ENCODE results near the gene CDK13.
A peak's percentile ranks its signal among the peaks of the same experiment; 100 is the strongest.

CDK13 gene

GRCh38 chr7:39949971-39950472, at the start of gene CDK13:
Gene CDK13 (plus strand): TSS chr7:39950256. CDS start chr7:39950642, 386 bp downstream.
- TF ChIP-seq CTCF (IDR thresholded peaks at IDR 0.05): no peak
- Mint-ChIP-seq H3K27ac (peak within 1 kb of the TSS; percentile 100), H3K27me3 (ENCODE audit: low read depth, poor library complexity) (peaks cover 6% of the 10 kb centered on the region), H3K9me3 (peaks cover 8% of the 10 kb centered on the region), H3K36me3 (ENCODE audit: low read depth) (peaks cover 22% of the 10 kb centered on the region), H3K4me3 (peak within 1 kb of the TSS; percentile 100), H3K4me1 (peaks cover 34% of the 10 kb centered on the region)
- DNase-seq: peak; percentile 74

DNA sequence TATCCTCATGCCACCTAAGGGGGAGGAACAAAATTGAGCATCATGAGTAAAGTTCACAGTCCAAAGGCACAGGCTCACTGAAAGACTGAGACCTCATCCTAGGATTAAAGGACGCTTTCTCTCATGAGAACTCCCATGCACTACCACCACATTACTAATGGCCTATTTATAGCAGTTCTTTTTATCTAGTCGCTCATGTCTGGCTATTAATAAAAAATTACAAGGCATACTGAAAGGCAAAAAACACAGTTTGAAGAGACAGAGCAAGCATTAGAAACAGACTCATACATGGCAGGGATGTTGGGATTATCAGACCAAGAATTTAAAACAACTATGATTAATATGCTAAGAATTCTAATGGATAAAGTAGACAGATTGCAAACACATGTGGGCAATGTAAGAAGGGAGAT, 46.0 kb upstream of the CDK13 start:
- Mint-ChIP-seq H3K9me3 (peaks cover 25% of the 10 kb centered on the region), H3K27me3 (ENCODE audit: low read depth, poor library complexity) (peaks cover 13% of the 10 kb centered on the region), H3K36me3 (ENCODE audit: low read depth) (no peaks in the 10 kb centered on the region), H3K27ac (no peak overlapping the region), H3K4me1 (peaks cover 4% of the 10 kb centered on the region), H3K4me3 (no peak overlapping the region)
- DNase-seq: no peak
- no peak for TF ChIP-seq CTCF (IDR thresholded peaks at IDR 0.05)

- Mint-ChIP-seq H3K36me3 (ENCODE audit: low read depth) (peaks cover 12% of the 10 kb centered on the region), H3K9me3 (peaks cover 43% of the 10 kb centered on the region), H3K4me3 (no peak overlapping the region), H3K27me3 (ENCODE audit: low read depth, poor library complexity) (peaks cover 13% of the 10 kb centered on the region), H3K4me1 (no peaks in the 10 kb centered on the region), H3K27ac (no peak overlapping the region)
- TF ChIP-seq CTCF (IDR thresholded peaks at IDR 0.05): no peak
- no peak for DNase-seq
These were observed 41.9 kb upstream of the CDK13 start for GRCh38 chr7:39908141-39908540.

DNA sequence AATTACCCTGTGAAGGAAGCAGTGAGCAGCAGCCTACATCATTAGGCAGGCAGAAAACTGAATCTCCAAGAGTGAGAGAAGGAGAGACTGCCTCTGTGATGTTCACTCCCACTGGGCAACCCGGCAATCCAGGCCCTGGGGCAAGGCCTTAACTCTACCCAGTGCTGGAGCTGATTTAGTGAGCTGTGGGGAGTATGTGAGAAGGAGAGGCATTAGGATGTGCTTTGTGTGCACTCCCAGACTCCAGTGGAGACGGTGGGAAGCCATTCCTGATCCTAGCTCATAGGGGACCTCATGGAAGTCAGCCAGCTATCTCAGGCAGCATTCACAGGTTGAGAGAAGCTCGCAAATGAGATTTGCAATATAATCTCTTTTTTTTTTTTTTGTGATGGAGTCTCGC, 41.1 kb upstream of the CDK13 start:
- H3K9me3 Mint-ChIP-seq: peaks cover 48% of the 10 kb centered on the region

GRCh38 chr7:39909526-39909925, 40.5 kb upstream of the CDK13 start:
- H3K36me3 Mint-ChIP-seq (ENCODE audit: low read depth): peaks cover 12% of the 10 kb centered on the region
- H3K4me1 Mint-ChIP-seq: no peaks in the 10 kb centered on the region
- peaks cover 13% of the 10 kb centered on the region for H3K27me3 Mint-ChIP-seq (ENCODE audit: low read depth, poor library complexity)
- H3K4me3 Mint-ChIP-seq: no peak overlapping the region
- no peak for DNase-seq
- no peak for TF ChIP-seq CTCF (IDR thresholded peaks at IDR 0.05)
- H3K9me3 Mint-ChIP-seq: peaks cover 48% of the 10 kb centered on the region
- no peak overlapping the region for H3K27ac Mint-ChIP-seq

More for the DNA sequence above, 41.1 kb upstream of the CDK13 start:
- H3K4me1 Mint-ChIP-seq: no peaks in the 10 kb centered on the region
- peaks cover 12% of the 10 kb centered on the region for H3K36me3 Mint-ChIP-seq (ENCODE audit: low read depth)
- DNase-seq: no peak
- H3K4me3 Mint-ChIP-seq: no peak overlapping the region
- no peak for TF ChIP-seq CTCF (IDR thresholded peaks at IDR 0.05)
- peak overlapping the region; percentile 85 for H3K27ac Mint-ChIP-seq
- H3K27me3 Mint-ChIP-seq (ENCODE audit: low read depth, poor library complexity): peaks cover 13% of the 10 kb centered on the region

DNA sequence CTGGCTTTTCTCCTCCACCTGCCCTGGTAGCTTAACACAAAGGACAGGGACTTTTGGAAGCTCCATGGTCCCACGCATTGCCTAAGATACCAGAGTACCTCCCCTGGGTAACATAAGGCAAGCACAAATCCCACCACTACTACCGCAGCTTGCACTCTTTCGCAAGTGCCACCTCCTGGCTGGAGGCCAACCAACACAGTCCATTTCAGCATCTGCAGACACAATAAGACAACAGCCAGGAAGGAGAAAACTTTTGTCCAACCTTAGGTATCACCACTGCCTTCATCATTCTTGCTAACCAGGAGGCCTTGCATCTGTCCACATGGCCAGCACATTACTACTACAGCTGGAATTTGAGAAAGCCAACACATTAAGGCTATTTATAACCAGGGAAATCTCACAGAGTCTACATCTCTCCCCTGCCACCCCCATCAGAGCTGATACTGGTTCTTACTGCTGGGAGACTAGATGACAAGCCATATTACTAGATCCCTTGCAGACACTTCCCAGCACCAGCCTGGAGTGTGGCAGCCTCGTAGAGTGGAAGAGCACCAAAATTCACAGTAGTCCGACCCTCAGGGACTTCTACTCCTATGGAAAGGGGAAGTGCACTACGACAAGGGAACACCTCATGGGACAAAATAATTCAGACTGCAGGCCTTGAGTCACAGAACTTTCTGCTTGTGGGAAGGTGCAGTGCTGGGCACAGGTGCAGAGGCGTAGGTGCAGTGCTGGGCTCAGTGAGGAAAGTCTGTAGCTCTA, 39.8 kb upstream of the CDK13 start:
- DNase-seq: no peak
- H3K4me1 Mint-ChIP-seq: no peaks in the 10 kb centered on the region

More for the DNA sequence above, 39.8 kb upstream of the CDK13 start:
- no peak overlapping the region for H3K27ac Mint-ChIP-seq
- H3K9me3 Mint-ChIP-seq: peaks cover 48% of the 10 kb centered on the region
- peaks cover 13% of the 10 kb centered on the region for H3K27me3 Mint-ChIP-seq (ENCODE audit: low read depth, poor library complexity)
- H3K4me3 Mint-ChIP-seq: no peak overlapping the region
- no peak for TF ChIP-seq CTCF (IDR thresholded peaks at IDR 0.05)
- peaks cover 12% of the 10 kb centered on the region for H3K36me3 Mint-ChIP-seq (ENCODE audit: low read depth)
